HEK293 (cell line): ENCODE results near the gene MLLT1.

Source experiments
- CTCF ChIA-PET: fragments of 350-600 bp; formaldehyde crosslinking; extraction: SDS; loops from one replicate; lab custom pipeline; 2021; ENCODE audit warnings: antibody characterized with exemption; lab: Yijun Ruan, JAX
- POLR2A ChIA-PET: fragments of 300-600 bp; formaldehyde crosslinking; extraction: SDS; loops from one replicate; lab custom pipeline; 2020; ENCODE audit warnings: antibody characterized with exemption, inconsistent platforms; lab: Yijun Ruan, JAX
- H3K27ac ChIP-seq: fragments of 200-500 bp; sonication (Bioruptor generic); 2 replicates; pipeline ENCODE4 v1.5.1; 2014; ENCODE audit warnings: low read depth, low read length, control low read depth, inconsistent platforms; ENCODE audit errors: extremely low read depth
- H3K36me3 ChIP-seq, 2 experiments: fragments of 200-500 bp in 1 of 2; sonication (Bioruptor generic) in 1 of 2; 1 replicate in 1 of 2; 2 replicates in 1 of 2; pipeline ENCODE4 v1.5.1; 2014 to 2017; ENCODE audit warnings: inconsistent platforms in 2 of 2, low read length in 2 of 2; ENCODE audit not compliant: control insufficient read depth in 2 of 2, insufficient read depth in 1 of 2
- H3K4me1 ChIP-seq: fragments of 200-500 bp; sonication (Bioruptor generic); 2 replicates; pipeline ENCODE4 v1.5.1; 2014; ENCODE audit warnings: mild to moderate bottlenecking, low read length, inconsistent platforms; ENCODE audit not compliant: control insufficient read depth, insufficient read depth
- H3K4me3 ChIP-seq: 2 replicates; pipeline ENCODE4 v1.5.1; 2011; ENCODE audit warnings: low read depth, mild to moderate bottlenecking, control low read depth, low read length, moderate library complexity
- H3K9me3 ChIP-seq: fragments of 200-500 bp; sonication (Bioruptor generic); 2 replicates; pipeline ENCODE4 v1.5.1; 2014; ENCODE audit warnings: low read depth, low read length, inconsistent platforms; ENCODE audit not compliant: control insufficient read depth, insufficient read depth
- BCL11B ChIP-seq: fragments of 450-650 bp; formaldehyde crosslinking; IDR thresholded peaks from 2 replicates; pipeline ENCODE4 v1.5.1; 2016; ENCODE audit warnings: low read depth, missing biosample characterization, missing genetic modification characterization
- EGR2 ChIP-seq: fragments of 450-650 bp; formaldehyde crosslinking; IDR thresholded peaks from 2 replicates; pipeline ENCODE4 v1.5.1; 2016; ENCODE audit warnings: low read depth, missing biosample characterization, missing genetic modification characterization
- ELK4 ChIP-seq: IDR thresholded peaks from 2 replicates; pipeline ENCODE4 v1.6.1; 2011; ENCODE audit warnings: mild to moderate bottlenecking, low read depth, low read length, borderline replicate concordance
- KLF10 ChIP-seq: fragments of 450-650 bp; IDR thresholded peaks from 2 replicates; pipeline ENCODE4 v1.5.1; 2018; ENCODE audit warnings: missing biosample characterization, mild to moderate bottlenecking, missing genetic modification characterization
- KLF7 ChIP-seq: fragments of 450-650 bp; formaldehyde crosslinking; IDR thresholded peaks from 2 replicates; pipeline ENCODE4 v1.5.1; 2016; ENCODE audit warnings: missing biosample characterization, missing genetic modification characterization, borderline replicate concordance
- MZF1 ChIP-seq: fragments of 450-650 bp; formaldehyde crosslinking; IDR thresholded peaks from 2 replicates; pipeline ENCODE4 v1.5.1; 2017; ENCODE audit warnings: missing biosample characterization, missing genetic modification characterization, borderline replicate concordance
- RBAK ChIP-seq: fragments of 450-650 bp; formaldehyde crosslinking; IDR thresholded peaks from 2 replicates; pipeline ENCODE4 v1.5.1; 2016; ENCODE audit warnings: missing biosample characterization, missing genetic modification characterization
- REST ChIP-seq: fragments of 450-650 bp; formaldehyde crosslinking; IDR thresholded peaks from 2 replicates; pipeline ENCODE4 v1.5.1; 2016; ENCODE audit warnings: missing biosample characterization, missing genetic modification characterization
- SP2 ChIP-seq: fragments of 450-650 bp; formaldehyde crosslinking; IDR thresholded peaks from 2 replicates; pipeline ENCODE4 v1.5.1; 2016; ENCODE audit warnings: missing biosample characterization, missing genetic modification characterization
- TCF7L2 ChIP-seq: IDR thresholded peaks from 2 replicates; pipeline ENCODE4 v1.6.1; 2011; ENCODE audit warnings: low read depth, mild to moderate bottlenecking, inconsistent platforms, low read length, moderate library complexity, borderline replicate concordance
- ZBTB48 ChIP-seq: fragments of 450-650 bp; formaldehyde crosslinking; IDR thresholded peaks from 2 replicates; pipeline ENCODE4 v1.5.1; 2016; ENCODE audit warnings: missing biosample characterization, missing genetic modification characterization
- ZEB2 ChIP-seq: fragments of 450-650 bp; formaldehyde crosslinking; IDR thresholded peaks from 2 replicates; pipeline ENCODE4 v1.5.1; 2016; ENCODE audit warnings: missing biosample characterization, missing genetic modification characterization
- ZFHX2 ChIP-seq: fragments of 450-650 bp; formaldehyde crosslinking; conservative IDR thresholded peaks from 2 replicates; pipeline ENCODE4 v1.5.1; 2016; ENCODE audit warnings: missing biosample characterization, missing genetic modification characterization
- ZNF138 ChIP-seq: fragments of 450-650 bp; formaldehyde crosslinking; IDR thresholded peaks from 2 replicates; pipeline ENCODE4 v1.5.1; 2016; ENCODE audit warnings: missing biosample characterization, missing genetic modification characterization, borderline replicate concordance
- ZNF148 ChIP-seq: fragments of 450-650 bp; formaldehyde crosslinking; IDR thresholded peaks from 2 replicates; pipeline ENCODE4 v1.5.0; 2017; ENCODE audit warnings: missing biosample characterization, missing genetic modification characterization, borderline replicate concordance
- ZNF248 ChIP-seq: fragments of 450-650 bp; formaldehyde crosslinking; IDR thresholded peaks from 2 replicates; pipeline ENCODE4 v1.5.1; 2017; ENCODE audit warnings: missing biosample characterization, missing genetic modification characterization
- ZNF274 ChIP-seq, 2 experiments: fragments of 200-500 bp in 1 of 2; fragments of 450-650 bp in 1 of 2; sonication (Bioruptor generic) in 1 of 2; formaldehyde crosslinking in 1 of 2; IDR thresholded peaks; 2 replicates each; pipeline versions ENCODE4 v1.5.1 to v1.6.1; 2014 to 2016; ENCODE audit warnings: borderline replicate concordance in 1 of 2, inconsistent platforms in 1 of 2, low read length in 1 of 2, missing biosample characterization in 1 of 2, missing genetic modification characterization in 1 of 2
- ZNF544 ChIP-seq: fragments of 450-650 bp; formaldehyde crosslinking; IDR thresholded peaks from 2 replicates; pipeline ENCODE4 v1.5.0; 2017; ENCODE audit warnings: missing biosample characterization, missing genetic modification characterization
- ZNF610 ChIP-seq: fragments of 450-650 bp; formaldehyde crosslinking; IDR thresholded peaks from 2 replicates; pipeline ENCODE4 v1.5.1; 2016; ENCODE audit warnings: missing biosample characterization, missing genetic modification characterization, borderline replicate concordance
- ZNF623 ChIP-seq: fragments of 450-650 bp; formaldehyde crosslinking; IDR thresholded peaks from 2 replicates; pipeline ENCODE4 v1.5.1; 2016; ENCODE audit warnings: missing biosample characterization, missing genetic modification characterization
- ZNF707 ChIP-seq: fragments of 450-650 bp; formaldehyde crosslinking; IDR thresholded peaks from 2 replicates; pipeline ENCODE4 v1.5.1; 2016; ENCODE audit warnings: missing biosample characterization, missing genetic modification characterization
- ZXDB ChIP-seq: fragments of 450-650 bp; formaldehyde crosslinking; IDR thresholded peaks from 2 replicates; pipeline ENCODE4 v1.5.1; 2016; ENCODE audit warnings: missing biosample characterization, missing genetic modification characterization
- TF ChIP-seq, protein P1 (sequence below): fragments of 450-650 bp; formaldehyde crosslinking; IDR thresholded peaks from 2 replicates; pipeline ENCODE4 v1.5.1; 2016; ENCODE audit warnings: missing biosample characterization, missing genetic modification characterization
- TF ChIP-seq, protein P2 (sequence below): fragments of 450-650 bp; formaldehyde crosslinking; IDR thresholded peaks from 2 replicates; pipeline ENCODE4 v1.5.1; 2016; ENCODE audit warnings: missing biosample characterization, missing genetic modification characterization
- TF ChIP-seq, protein P3 (sequence below): fragments of 450-650 bp; formaldehyde crosslinking; IDR thresholded peaks from 2 replicates; pipeline ENCODE4 v1.5.1; 2016; ENCODE audit warnings: missing biosample characterization, missing genetic modification characterization

Gene MLLT1

GRCh38 chr19:6241680-6242377, 37.9 kb downstream of the MLLT1 start:
- TF ChIP-seq SP2 (tag by site-specific recombination) (no peak), TCF7L2 (no peak), EGR2 (no peak), ZNF610 (no peak), ZNF248 (tag by site-specific recombination) (no peak), ZNF138 (no peak), ZNF544 (no peak), BCL11B (tag by site-specific recombination) (no peak), ZNF623 (tag by site-specific recombination) (no peak), RBAK (tag by site-specific recombination) (no peak), ZNF707 (no peak), ZNF274 (IDR thresholded peaks at IDR 0.05; ENCODE audit: low read length) (no peak), ZNF274 (tag by site-specific recombination; IDR thresholded peaks at IDR 0.05; ENCODE audit: borderline replicate concordance) (no peak), KLF10 (tag by site-specific recombination) (no peak), ZBTB48 (tag by site-specific recombination) (no peak), ZNF148 (tag by site-specific recombination) (no peak)
- TF ChIP-seq, protein P1, sequence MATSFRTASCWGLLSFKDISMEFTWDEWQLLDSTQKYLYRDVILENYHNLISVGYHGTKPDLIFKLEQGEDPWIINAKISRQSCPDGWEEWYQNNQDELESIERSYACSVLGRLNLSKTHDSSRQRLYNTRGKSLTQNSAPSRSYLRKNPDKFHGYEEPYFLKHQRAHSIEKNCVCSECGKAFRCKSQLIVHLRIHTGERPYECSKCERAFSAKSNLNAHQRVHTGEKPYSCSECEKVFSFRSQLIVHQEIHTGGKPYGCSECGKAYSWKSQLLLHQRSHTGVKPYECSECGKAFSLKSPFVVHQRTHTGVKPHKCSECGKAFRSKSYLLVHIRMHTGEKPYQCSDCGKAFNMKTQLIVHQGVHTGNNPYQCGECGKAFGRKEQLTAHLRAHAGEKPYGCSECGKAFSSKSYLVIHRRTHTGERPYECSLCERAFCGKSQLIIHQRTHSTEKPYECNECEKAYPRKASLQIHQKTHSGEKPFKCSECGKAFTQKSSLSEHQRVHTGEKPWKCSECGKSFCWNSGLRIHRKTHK (tag by site-specific recombination): no peak
- TF ChIP-seq, protein P2, sequence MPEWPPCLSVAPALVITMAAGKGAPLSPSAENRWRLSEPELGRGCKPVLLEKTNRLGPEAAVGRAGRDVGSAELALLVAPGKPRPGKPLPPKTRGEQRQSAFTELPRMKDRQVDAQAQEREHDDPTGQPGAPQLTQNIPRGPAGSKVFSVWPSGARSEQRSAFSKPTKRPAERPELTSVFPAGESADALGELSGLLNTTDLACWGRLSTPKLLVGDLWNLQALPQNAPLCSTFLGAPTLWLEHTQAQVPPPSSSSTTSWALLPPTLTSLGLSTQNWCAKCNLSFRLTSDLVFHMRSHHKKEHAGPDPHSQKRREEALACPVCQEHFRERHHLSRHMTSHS (tag by site-specific recombination): no peak
- TF ChIP-seq, protein P3, sequence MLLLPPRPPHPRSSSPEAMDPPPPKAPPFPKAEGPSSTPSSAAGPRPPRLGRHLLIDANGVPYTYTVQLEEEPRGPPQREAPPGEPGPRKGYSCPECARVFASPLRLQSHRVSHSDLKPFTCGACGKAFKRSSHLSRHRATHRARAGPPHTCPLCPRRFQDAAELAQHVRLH (tag by site-specific recombination): no peak
- H3K4me3 ChIP-seq: no peak overlapping the region
- no peaks in the 10 kb centered on the region; the same call in 1 of the 2 replicates for H3K4me1 ChIP-seq
- H3K27ac ChIP-seq: no peak overlapping the region
- CTCF ChIA-PET: interaction anchor here (0.5 to 0.8 kb wide), 2 partner anchors 10 to 116 kb away, joined by 3 to 4 read pairs; no protein-coding TSS in a partner anchor
- POLR2A ChIA-PET: no interaction called here
- H3K36me3 ChIP-seq: peaks cover 0 to 9% of the 10 kb centered on the region in 2 experiments; a peak in 2 of 3 replicates
- H3K9me3 ChIP-seq: no peaks in the 10 kb centered on the region

- no peaks in the 10 kb centered on the region for H3K9me3 ChIP-seq
- TF ChIP-seq ZXDB (tag by site-specific recombination): no peak
- TF ChIP-seq REST (tag by site-specific recombination): 0 out of 2 replicates have a peak, but pooled peaks have one; percentile 18
- no peak for TF ChIP-seq ZEB2 (tag by site-specific recombination)
- TF ChIP-seq ZFHX2 (tag by site-specific recombination): no peak
- TF ChIP-seq KLF7 (tag by site-specific recombination): no peak
- TF ChIP-seq ELK4: no peak
- no peak for TF ChIP-seq MZF1
- POLR2A ChIA-PET: no interaction called here
- H3K27ac ChIP-seq: no peak overlapping the region
- H3K36me3 ChIP-seq: peaks cover 0 to 3% of the 10 kb centered on the region in 2 experiments; a peak in 2 of 3 replicates
- no peak overlapping the region for H3K4me3 ChIP-seq
- no peaks in the 10 kb centered on the region; the same call in 1 of the 2 replicates for H3K4me1 ChIP-seq
- CTCF ChIA-PET: no interaction called here
Measured at GRCh38 chr19:6241056-6241455, 38.7 kb downstream of the MLLT1 start.
